Measurements from ENCODE around the gene PHF2. TPM values are rescaled to one million over a fixed set of nuclear protein-coding genes. Genes with fewer than 3 reads are reported as not detected.

Gene PHF2
- total RNA-seq, 2 donors from 2014 or later, result 32.4 to 32.9 TPM

GRCh38 chr9:93614830-93615468, 38.6 kb downstream of the PHF2 start:
- intact Hi-C loops (cut with DNase I), result no loop called here
- DNase-seq (ENCODE audit: low spot score), result no peak
- no peaks in the 10 kb centered on the region for H3K9me3 ChIP-seq
- H3K36me3 ChIP-seq, result no peaks in the 10 kb centered on the region
- no peak overlapping the region for H3K27ac ChIP-seq
- no peak overlapping the region for H3K4me3 ChIP-seq
- peaks cover 4% of the 10 kb centered on the region for H3K4me1 ChIP-seq (replicated peaks)
- WGBS, result 88% methylated on average over 5 of the region's 5 CpGs
- no peak for TF ChIP-seq POLR2AphosphoS5 (IDR thresholded peaks at IDR 0.05)
- no peak for TF ChIP-seq POLR2A (IDR thresholded peaks at IDR 0.05)
- TF ChIP-seq CTCF (IDR thresholded peaks at IDR 0.05), result no peak
- H3K27me3 ChIP-seq (replicated peaks; ENCODE audit: insufficient read depth), result no peaks in the 10 kb centered on the region

GRCh38 chr9:93616044-93616443, 39.7 kb downstream of the PHF2 start:
- H3K4me3 ChIP-seq, result no peak overlapping the region
- H3K9me3 ChIP-seq, result no peaks in the 10 kb centered on the region
- H3K4me1 ChIP-seq (replicated peaks), result peaks cover 4% of the 10 kb centered on the region
- intact Hi-C loops (cut with DNase I), result no loop called here
- DNase-seq (ENCODE audit: low spot score), result no peak
- no peaks in the 10 kb centered on the region for H3K36me3 ChIP-seq
- WGBS, result 89% methylated on average over 2 of the region's 2 CpGs
- no peak overlapping the region for H3K27ac ChIP-seq
- TF ChIP-seq POLR2AphosphoS5 (IDR thresholded peaks at IDR 0.05) (no peak), POLR2A (IDR thresholded peaks at IDR 0.05) (no peak), CTCF (IDR thresholded peaks at IDR 0.05) (no peak)
- no peaks in the 10 kb centered on the region for H3K27me3 ChIP-seq (replicated peaks; ENCODE audit: insufficient read depth)

- intact Hi-C loops (cut with DNase I), result no loop called here
- DNase-seq (ENCODE audit: low spot score), result no peak
- Histone ChIP-seq H3K9me3 (no peaks in the 10 kb centered on the region), H3K27ac (no peak overlapping the region), H3K4me3 (no peak overlapping the region), H3K27me3 (replicated peaks; ENCODE audit: insufficient read depth) (no peaks in the 10 kb centered on the region), H3K4me1 (replicated peaks) (peaks cover 4% of the 10 kb centered on the region), H3K36me3 (no peaks in the 10 kb centered on the region)
- no peak for TF ChIP-seq CTCF (IDR thresholded peaks at IDR 0.05)
- 65% methylated on average over 6 of the region's 6 CpGs for WGBS
Measured at GRCh38 chr9:93617273-93617672, 40.9 kb downstream of the PHF2 start.

GRCh38 chr9:93619272-93619775, 42.9 kb downstream of the PHF2 start:
- intact Hi-C loops (cut with DNase I), result no loop called here
- H3K9me3 ChIP-seq, result no peaks in the 10 kb centered on the region
- H3K27ac ChIP-seq, result no peak overlapping the region
- H3K27me3 ChIP-seq (replicated peaks; ENCODE audit: insufficient read depth), result no peaks in the 10 kb centered on the region
- no peak for DNase-seq (ENCODE audit: low spot score)
- H3K36me3 ChIP-seq, result no peaks in the 10 kb centered on the region
- no peak for TF ChIP-seq POLR2A (IDR thresholded peaks at IDR 0.05)
- TF ChIP-seq CTCF (IDR thresholded peaks at IDR 0.05), result no peak
- TF ChIP-seq POLR2AphosphoS5 (IDR thresholded peaks at IDR 0.05), result no peak
- 83% methylated on average over 18 of the region's 19 CpGs for WGBS
- no peak overlapping the region for H3K4me3 ChIP-seq
- H3K4me1 ChIP-seq (replicated peaks), result peaks cover 4% of the 10 kb centered on the region

- H3K27ac ChIP-seq, result no peak overlapping the region
- peaks cover 4% of the 10 kb centered on the region for H3K4me1 ChIP-seq (replicated peaks)
- no peak overlapping the region for H3K4me3 ChIP-seq
- no peaks in the 10 kb centered on the region for H3K9me3 ChIP-seq
- TF ChIP-seq CTCF (IDR thresholded peaks at IDR 0.05), result no peak
- TF ChIP-seq POLR2A (IDR thresholded peaks at IDR 0.05), result no peak
- no peak for TF ChIP-seq POLR2AphosphoS5 (IDR thresholded peaks at IDR 0.05)
- H3K36me3 ChIP-seq, result no peaks in the 10 kb centered on the region
- intact Hi-C loops (cut with DNase I), result no loop called here
- WGBS, result 73% methylated on average over 7 of the region's 8 CpGs
- no peaks in the 10 kb centered on the region for H3K27me3 ChIP-seq (replicated peaks; ENCODE audit: insufficient read depth)
- DNase-seq (ENCODE audit: low spot score), result no peak
Measured at GRCh38 chr9:93620041-93620506, 43.7 kb downstream of the PHF2 start.
